Lower leg skin (tissue), 3 donors: ENCODE results near the gene TBC1D25.

Source experiments
- CTCF ChIP-seq, 3 donors: fragments of 450-650 bp; IDR thresholded peaks; one replicate each; pipeline ENCODE4 v1.5.1; 2016; ENCODE audit warnings: antibody characterized with exemption in 3 of 3, mild to moderate bottlenecking in 3 of 3, moderate library complexity in 2 of 3
- POLR2A ChIP-seq, 2 donors: fragments of 450-650 bp; IDR thresholded peaks; one replicate each; pipeline ENCODE4 v1.6.1; 2016 to 2017; ENCODE audit warnings: antibody characterized with exemption in 2 of 2, mild to moderate bottlenecking in 1 of 2, moderate library complexity in 1 of 2

GRCh38 chrX:48578661-48579128 is 39.2 kb downstream of the TBC1D25 start:
- no peak for TF ChIP-seq CTCF (IDR thresholded peaks at IDR 0.05)
- TF ChIP-seq POLR2A (IDR thresholded peaks at IDR 0.05), result no peak
